ENCODE measurements around the gene TRMT1.

The TRMT1 gene

DNA sequence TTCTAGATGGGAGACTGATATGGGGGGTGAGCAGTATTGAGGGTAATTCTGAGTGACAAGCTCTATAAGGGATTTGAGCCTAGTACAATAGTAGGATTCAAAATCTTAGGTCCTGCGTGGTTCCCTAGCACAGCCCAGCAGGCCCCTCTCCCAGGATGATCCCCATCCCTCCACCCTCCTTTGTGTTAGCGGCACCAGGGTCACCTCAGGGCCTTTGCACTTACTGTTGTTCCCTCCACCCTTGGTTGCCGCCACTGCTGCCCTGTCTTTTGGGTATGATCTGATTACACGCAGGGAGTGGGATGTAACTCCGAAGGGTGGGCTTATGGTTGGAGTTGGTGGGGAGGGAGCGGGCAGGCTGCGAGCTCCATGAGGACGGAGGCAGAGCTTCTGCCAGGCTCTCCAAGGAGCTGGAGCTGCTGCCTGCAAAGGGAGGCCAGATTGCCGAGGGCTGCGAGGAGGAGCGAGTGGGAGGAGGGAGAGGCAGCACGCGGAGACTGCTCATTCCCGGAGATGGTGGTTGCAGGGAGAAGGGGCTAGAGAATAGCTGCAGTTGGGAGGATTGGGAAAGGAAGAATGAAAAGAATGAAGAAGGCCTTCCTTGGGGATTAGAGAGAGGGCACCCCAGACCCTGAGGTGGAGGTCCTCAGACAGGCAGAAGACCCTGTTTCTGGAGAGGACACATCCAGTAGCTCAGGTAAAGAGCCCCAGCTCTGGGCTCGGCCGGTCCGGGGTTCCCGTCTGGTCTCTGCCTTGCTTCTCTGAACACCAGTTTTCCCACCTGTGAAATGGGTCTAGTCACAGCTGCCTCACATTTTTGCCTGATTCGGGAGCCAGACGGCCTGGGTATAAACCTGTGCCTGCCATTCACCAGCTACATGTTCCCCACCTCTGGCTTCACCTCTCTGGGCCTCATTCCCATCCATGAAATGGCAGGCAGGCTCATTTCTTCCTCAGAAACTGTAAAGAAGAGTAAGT, 6.7 kb upstream of the TRMT1 start:
- DNase-seq (ENCODE audit: low read depth), result no peak

DNA sequence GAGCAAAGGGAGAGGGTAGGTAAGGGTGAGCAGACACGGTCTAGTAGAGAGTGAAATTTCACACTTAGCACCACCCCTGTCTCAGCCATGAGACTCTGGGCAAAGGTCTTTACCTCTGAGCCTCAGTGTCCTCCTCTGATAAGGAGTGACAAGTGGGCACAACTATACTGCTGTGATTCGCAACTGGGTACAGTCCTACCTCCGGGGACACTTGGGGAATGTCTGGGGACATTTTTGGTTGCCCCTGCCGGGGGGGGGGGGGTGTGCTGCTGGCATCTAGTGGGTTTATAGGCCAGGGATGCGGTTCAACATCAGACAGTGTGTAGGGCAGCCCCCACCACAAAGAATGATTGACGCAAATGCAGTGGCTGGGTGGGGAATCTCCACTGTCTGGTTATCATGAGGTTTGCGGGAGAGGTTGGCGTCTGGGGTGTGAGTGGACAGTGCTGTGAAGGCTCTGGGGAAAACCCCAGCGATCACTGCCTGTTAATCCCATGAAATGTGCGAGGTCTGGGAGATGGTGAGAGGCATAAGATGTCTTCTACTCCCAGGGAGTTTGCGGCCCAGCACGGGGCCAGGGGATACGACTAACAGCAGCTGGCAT, 5.8 kb upstream of the TRMT1 start:
- no peak for DNase-seq (ENCODE audit: low read depth)

DNA sequence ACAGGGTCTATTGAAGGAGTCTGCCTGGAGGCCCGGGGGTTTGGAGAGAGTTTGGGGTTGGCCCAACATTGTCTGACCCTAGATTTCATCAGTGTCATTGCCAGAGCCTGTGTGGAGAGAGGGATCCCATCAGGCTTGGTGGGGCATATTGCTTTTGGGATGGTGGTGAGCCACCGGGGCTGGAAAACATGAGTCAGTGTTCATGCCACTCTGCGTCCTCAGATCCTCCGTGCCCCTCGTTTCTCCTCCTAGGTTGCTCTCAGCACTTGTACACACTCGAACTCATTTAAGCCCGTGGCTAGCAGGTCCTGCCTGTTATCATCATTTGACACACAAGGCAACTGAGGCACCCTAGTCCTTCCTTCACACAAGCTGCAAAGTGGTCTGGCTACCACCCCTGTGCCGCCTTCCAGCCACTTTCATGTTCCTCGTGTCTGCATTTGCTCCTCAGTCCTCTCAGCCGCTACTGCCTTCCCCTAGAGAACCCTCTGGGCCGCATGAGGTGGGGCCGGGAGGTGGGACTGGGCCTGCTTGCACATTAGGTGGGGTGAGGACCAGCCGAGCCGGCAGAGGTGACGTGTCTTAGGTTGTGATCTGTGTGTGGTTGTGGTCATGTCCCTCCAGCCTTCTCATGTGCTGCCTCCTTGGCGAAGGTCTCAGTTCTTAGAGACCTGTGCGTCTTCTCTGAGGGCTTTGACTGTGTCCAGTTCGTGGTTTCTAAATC, 5.2 kb upstream of the TRMT1 start:
- DNase-seq (ENCODE audit: low read depth), result no peak

DNA sequence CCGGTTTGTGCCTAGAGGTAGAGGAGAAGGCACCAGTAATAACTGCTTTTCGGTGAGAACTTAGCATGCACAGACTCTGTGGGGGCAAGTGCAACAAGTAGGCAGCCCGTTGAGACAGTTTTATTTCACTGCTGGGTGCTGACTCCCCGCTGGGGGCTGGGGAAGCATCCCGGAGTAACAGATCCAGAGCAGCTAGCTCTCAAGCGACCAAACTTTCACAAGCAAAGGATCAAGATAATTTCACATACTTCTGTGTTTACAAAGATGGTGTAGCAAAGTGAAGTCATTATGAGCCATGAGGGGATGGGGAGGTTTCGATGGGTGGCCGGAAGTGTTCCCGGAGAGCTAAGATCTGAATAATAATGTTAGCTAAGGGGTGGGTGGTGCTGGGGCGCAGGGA, 4.3 kb upstream of the TRMT1 start:
- peak; percentile 37 for DNase-seq (ENCODE audit: low read depth)

DNA sequence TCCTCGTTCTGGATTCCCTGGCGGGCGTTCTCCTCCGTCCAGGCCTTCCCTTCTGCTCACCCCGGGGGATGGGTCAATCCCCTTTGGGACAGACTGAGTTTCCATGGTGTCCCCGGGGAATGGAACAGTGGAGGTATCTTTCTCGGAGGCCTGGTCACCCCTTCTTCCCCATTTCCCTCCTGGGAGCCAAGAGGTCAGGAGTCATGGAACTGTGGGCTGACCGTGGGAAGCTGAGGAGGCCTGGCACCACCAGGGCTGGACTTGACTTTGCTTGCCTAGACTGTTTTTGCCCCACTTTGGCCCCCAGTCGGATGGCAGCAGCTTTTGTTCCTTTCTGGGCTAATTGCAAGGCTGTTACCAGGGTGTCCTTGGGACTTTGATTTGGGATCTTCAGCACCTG, 3.5 kb upstream of the TRMT1 start:
- no peak for DNase-seq (ENCODE audit: low read depth)

DNA sequence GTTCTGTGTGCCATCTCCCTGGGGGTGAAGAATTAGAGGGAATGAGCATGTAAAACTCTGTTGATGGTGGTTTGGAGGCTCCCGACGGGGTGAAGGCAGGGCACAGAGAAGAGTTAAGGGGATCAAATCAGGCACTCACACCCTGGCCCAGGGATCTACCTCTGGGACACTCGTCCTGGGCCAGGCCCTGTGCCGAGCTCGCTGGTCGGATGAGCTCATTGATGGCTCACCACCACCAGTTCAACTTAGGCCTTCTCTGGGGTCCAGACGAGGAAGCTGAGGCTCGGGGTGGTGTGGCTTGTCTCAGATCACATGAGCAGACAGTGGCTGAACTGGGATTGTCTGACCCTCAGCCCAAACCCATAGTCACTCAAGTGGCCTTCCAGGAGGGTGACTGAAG, 3.1 kb upstream of the TRMT1 start:
- no peak for DNase-seq (ENCODE audit: low read depth)

DNA sequence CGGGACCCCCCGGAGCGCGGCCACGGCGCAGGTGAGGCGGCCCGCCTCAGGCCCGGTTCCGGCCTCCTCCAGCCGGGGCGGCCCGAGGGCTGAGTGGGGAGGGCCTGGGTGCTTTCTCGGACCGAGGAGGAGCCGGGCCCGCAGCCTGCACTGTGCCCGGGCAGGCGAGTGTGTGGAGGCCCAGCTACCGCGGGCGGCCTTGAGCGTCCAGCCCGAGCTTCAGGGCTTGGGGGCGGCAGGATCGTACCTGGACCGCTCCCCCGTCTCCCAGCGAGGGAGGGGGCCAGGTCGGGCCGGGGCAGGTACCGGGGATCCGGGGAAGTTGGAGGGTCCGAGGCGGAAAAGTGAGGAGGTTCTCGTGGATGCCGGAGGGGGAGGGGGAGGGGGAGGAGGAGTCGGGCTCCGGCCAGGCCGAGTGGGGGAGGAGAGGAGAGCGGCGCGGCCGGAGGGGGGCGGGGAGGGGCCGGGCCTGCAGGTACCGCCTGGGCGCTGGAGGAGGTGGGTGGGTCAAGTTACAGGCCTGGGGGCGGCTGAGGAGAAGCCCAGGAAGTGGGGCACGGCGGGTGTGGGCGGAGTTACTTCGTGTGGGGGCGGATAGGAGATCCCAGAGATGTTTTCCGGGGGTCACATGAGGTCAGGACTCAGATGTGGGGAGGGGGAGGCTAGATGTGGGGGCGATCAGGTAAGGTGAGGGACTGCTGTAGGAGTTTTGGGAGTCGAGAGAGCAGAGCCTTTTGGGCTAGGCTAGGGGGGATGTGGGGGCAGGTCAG, 2.1 kb upstream of the TRMT1 start:
- no peak for DNase-seq (ENCODE audit: low read depth)

DNA sequence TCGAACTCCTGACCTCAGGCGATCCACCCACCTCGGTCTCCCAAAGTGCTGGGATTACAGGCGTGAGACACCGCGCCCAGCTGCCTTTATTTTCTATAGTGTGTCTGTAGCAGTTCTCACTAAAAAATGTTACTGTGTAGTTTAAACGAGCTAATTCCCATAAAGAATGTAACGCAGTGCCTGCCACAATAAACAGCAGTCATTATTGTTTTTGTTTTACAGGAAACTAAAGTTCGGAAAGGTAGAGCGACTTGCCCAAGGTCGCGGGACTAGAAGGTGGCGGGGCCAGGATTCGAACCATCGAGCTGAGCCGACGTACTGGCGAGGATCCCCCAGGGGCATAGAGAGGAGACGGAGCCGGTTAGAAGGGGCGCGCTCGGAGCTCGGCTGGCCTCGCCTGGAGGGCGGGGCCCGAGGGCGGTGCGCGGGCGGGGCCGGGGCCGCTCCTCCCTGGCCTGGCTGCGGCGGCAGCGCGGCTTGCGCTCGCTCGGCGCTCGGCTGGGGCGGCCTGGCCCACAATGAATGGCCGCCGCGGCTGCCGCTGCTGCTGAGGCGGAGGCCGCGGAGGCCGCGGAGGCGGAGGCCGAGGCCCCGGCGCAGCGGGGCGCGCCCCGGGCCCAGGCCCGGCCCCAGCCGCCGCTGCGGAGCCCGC, 1.4 kb upstream of the TRMT1 start, which contains the start of gene NACC1:
Gene NACC1, plus strand, starts transcription at position 493 of the 652 bp plus-strand sequence. CDS start 16,944 bp downstream, outside the sequence.
- DNase-seq (ENCODE audit: low read depth), result peak; percentile 74

DNA sequence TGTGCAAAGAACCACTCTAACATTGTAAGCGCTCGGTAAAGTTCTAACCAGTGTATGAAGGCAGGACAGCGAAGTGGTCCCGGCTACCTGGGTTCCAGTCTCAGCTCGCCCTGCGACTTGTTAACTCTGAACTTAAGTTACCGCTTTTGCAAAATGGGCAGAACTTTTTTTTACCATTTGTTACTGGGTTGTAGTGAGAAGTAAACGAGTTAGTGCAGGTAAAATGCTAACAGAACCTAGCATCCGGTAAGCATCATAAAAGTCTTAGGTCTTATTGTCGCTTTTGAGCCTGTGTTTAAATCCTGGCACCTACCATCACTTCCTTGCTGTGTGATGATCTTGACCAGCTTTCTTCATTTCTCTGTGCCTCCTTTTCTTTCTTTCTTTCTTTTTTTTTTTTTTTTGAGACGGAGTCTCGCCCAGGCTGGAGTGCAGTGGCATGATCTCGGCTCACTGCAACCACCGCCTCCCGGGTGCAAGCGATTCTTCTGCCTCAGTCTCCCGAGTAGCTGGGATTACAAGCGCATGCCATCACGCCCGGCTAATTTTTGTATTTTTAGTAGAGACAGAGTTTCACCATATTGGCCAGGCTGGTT, 734 bp upstream of the TRMT1 start:
- no peak for DNase-seq (ENCODE audit: low read depth)

DNA sequence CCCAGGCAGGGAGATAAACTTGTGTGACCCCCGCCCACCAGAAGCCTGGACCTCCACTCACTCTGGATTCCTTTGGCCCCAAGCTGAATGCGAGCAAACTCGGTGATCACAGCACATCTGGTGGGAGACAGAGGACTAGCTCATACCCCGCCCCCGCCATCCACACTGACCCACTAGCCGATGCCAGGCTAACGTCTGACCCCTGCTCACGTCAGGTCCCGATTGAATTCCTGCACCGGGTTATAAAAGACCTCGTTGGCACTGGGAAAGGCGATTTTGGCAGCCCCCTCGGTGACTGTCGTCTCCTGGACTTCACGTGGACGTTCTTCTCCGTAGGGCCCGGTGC, 631 bp downstream of the TRMT1 start:
- DNase-seq (ENCODE audit: low read depth), result no peak

DNA sequence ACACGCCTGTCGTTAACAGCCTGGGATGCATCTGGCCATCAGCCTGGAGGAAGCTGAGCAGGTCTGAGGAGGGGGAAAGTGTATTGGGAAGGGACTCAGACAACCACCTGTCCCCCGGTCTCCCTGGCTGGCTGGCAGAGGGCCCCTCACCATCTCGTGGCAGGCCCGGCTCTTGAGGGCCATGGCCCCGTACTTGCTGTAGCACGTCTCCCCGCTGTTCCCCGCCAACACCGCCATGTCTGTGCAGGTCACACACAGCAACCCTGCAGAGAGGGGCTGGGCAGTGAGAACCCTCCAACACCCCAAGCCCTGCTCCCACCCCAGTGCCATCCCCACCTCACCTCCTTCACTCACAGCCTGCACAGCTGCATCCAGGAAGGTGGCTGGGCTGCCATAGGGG, 4.0 kb downstream of the TRMT1 start:
- no peak for DNase-seq (ENCODE audit: low read depth)

DNA sequence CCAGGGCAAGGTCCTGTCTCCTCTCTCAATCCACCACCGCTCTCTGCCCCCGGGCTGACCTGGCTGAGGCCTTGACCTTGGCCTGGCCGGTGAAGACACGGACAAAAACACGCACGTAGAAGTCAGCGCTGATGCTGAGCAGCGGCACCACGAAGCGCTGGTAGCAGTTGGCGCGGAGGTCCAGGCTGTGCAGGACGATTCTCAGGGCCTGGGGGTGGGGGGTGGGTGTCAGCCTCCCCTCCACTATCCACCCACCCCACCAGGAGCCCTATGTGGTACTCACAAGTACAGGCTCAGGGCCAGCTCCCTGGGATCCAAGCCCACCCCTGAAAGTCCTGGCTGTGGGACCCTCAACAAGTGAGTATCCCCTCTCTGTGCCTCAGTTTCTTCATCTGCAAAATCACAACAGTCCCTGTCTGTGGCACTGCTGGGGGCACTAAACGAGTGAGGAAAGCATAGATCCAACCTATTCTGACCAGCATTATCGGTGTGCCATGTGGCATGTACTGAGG, 6.4 kb downstream of the TRMT1 start:
- DNase-seq (ENCODE audit: low read depth), result no peak

DNA sequence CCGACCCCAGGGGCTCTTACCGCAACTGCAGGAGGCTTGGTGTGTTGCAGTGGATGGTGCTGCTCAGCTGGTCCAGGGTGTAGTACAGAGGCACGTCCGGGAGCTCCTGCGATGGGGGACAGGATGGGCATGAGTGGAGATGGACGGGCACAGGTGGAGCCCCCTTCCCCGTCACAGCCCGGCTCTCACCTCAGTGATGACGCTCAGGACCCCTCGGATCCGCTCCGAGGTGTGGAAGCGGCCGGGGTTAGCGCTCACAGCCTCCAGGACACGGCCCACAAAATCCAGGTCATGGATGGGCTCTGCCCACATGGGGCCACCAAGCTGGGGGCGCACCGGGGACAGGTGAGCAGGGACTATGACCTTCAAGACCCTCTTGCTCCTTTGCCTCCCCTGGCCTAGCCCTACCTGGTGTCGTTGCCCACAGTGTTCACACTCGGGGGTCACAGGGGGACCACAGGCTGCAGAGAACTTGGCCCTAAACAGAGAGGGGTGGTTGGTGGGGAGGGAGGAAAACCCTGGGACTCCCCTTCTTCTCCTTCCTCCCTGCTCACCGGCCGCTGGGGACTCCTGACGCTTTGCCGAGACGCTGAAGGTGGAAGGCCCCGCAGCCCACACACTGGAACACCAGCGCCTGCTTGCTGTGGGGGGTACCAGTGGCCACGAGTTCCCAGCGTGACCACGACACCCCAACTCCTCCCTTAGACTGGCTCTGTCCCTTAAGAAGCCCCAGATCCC, 7.0 kb downstream of the TRMT1 start:
- no peak for DNase-seq (ENCODE audit: low read depth)

DNA sequence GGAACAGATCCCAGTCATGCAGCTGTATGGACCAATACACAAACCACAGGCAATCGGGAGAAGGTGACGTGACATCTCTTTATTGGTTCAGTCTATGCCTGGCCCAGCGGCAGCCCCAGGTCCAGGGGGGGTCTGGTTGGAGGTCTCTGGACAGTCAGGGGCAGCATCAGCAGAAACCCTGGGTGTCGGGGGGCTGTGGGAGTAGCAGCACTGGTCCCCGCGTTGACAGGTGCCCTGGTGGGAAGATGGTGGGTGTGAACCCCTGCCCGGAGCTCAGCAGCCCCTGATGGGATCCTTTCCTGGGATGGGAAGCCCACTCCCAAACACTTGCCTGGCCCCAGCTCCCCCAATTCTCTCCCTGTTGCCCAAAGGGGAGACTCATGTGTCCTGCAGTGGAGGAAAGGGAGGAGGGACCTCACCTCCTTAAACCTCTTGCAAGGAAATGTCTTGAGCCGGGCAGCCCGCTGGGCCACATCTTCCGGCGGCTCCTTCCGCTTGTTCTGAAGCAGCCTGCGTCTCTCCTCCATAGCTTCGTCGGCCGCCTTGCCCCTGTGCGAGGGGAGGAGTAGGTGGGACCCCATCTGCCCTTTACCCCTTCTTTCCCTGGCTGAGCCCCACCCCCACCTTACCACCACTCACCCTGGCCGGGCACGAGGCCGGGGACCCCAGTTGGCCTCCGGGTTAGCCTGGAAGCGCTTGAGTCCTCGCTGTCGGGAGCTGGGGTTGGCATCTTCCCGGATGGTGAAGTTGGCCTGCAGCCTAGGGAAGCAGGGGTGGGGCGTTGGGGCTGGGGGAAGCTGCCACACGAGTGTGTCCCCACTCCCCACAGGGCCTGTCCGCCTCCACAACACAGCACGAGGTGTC, 11.5 kb downstream of the TRMT1 start:
- DNase-seq (ENCODE audit: low read depth), result no peak

DNA sequence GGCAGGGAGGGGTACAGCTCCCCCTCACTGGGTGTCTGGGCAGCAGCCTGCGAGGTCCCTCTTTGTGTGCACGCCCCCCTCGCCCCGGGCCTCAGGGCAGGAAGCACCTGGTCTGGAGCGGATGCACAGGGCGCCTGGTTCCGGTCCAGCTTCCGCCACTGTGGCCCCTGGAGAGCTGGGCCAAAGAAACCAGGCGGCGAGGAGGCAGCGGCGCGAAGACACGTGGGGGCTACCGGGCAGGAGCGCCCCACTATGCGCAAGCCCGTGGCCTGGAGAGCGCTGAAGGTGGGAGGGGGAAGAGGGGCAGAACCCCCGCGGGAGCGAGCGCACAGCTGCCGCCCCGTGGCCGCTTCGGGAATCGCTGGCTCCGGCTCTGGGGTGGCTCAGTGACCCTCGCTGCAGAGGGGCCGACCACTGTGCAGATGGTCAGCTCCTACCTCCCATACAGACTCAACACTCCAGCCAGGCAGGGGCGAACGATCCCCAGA, 12.1 kb downstream of the TRMT1 start:
- no peak for DNase-seq (ENCODE audit: low read depth)

DNA sequence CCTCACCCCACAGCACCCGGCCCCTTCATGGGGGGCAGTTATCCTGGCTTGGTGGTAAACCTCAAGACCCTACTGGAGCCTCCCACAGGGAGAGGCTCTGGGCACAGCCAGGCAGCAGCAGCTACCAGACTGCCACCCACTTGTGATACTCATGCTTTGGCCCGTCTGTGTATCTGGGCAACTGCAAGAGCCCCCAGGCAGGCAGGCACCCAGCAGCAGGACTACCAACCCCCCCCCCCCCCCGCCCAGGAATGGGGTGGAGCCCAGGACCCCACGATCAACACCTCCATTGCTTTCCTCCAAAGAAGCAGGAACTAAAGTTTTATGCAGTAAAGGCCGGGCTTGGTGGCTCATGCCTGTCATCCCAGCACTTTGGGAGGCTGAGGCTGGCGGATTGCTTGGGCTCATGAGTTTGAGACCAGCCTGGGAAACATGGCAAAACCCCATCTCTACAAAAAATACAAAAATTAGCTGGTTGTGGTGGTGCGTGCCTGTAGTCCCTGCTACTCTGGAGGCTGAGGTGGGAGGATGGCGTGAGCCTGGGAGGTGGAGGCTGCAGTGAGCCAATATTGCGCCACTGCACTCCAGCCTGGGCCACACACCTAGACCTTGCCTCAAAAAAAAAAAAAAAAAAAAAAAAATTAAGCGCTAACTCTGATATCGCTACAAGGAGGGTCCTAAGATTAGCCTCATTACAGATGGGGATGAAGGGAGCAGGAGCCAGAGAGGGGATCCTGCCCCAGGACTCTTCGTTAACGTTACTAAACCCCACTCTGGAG, 12.8 kb downstream of the TRMT1 start:
- DNase-seq (ENCODE audit: low read depth), result no peak

DNA sequence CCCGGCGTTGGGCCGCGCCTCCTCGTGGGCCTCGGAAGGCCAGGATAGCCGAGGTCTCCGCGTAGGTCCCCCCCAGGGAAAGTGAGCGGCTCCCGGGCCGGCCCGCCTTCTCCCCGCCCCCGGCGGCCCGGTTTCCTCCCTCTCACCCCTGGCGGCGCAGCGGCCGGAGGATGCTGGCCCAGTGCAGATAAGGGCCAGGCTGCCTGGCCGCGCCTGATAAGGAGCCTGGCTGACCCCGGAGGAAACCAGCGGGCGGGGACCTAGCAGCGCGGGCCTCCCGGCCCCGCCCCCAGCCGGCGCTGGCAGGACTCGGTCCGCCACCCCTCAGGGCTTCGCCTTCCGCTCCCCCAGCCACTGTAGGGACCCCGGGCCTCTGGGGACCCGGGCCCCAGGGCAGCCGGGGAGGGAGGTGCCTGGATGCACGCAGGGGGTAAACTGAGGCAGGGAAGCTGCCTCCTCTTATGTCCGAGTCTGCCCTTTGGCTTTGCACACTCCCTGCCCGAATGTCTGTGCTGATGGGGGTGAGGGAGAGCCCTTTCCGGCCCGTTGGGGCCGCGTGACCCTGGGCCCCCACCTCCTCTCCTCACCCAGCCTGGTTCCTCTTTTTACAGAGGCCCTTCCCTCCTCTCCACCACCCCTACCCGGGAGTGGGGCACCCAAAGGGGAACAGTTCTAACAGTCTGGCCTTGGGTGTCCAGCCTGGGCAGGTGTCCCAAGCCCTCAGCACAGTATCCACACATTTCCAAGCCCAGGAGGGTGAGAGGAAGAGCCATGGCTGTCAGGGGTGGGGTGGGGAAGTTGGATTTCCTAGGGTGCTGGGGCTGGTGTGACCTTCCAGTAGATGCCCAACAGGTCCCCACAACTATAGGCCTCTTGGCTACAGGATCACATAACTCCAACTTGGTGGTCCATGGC, 13.6 kb downstream of the TRMT1 start, which contains the start of gene LYL1:
Gene LYL1, minus strand, starts transcription at position 193 of the 915 bp plus-strand sequence. CDS start 1,687 bp downstream, outside the sequence.
- DNase-seq (ENCODE audit: low read depth), result no peak

Measured in GM04504 (cell line).